ENCODE results near the gene ADH4. TPM values are rescaled to one million over a fixed set of nuclear protein-coding genes. Genes with fewer than 3 reads are reported as not detected.

The ADH4 gene
- total RNA-seq, 4 donors from 2014 or later, result 1.9 to 6.2 TPM; not detected in 2

GRCh38 chr4:99090481-99091215 lies 53.4 kb downstream of the ADH4 start:
- Histone ChIP-seq H3K4me3 (peak overlapping the region; percentile 52 to 88 (median 80)), H3K9me3 (no peaks in the 10 kb centered on the region), H3K36me3 (peaks cover 0 to 1% (median 0%) of the 10 kb centered on the region in 3 donors), H3K27ac (peak overlapping the region; percentile 78 to 98 (median 93)), H3K27me3 (no peaks in the 10 kb centered on the region), H3K4me1 (peaks cover 4 to 65% (median 18%) of the 10 kb centered on the region in 3 donors)
- no peak for DNase-seq
- 33 to 39% methylated on average over 2 of the region's 2 CpGs for WGBS, 2 donors
- intact Hi-C loops (cut with DNase I), result no loop called here
- TF ChIP-seq POLR2A (IDR thresholded peaks at IDR 0.05) (no peak), CTCF (IDR thresholded peaks at IDR 0.05) (no peak)

- Histone ChIP-seq H3K4me1 (peaks cover 4 to 81% (median 20%) of the 10 kb centered on the region in 3 donors), H3K27ac (peak within 1 kb of the TSS; percentile 90 to 98 (median 95)), H3K27me3 (no peaks in the 10 kb centered on the region), H3K36me3 (peaks cover 6 to 21% (median 9%) of the 10 kb centered on the region in 3 donors), H3K4me3 (peak within 1 kb of the TSS; percentile 52 to 88 (median 80)), H3K9me3 (no peaks in the 10 kb centered on the region)
- 0 to 2% methylated on average over 12 to 14 of the region's 53 CpGs for WGBS, 2 donors
- DNase-seq, result peak; percentile 60
- TF ChIP-seq CTCF (IDR thresholded peaks at IDR 0.05) (no peak), POLR2A (IDR thresholded peaks at IDR 0.05) (peak in 2 of 4 donors; percentile 90 to 94)
- intact Hi-C loops (cut with DNase I), result no loop called here
Measured at GRCh38 chr4:99088481-99089365, 55.4 kb downstream of the ADH4 start, which contains the start of gene ADH5. Gene ADH5 (minus strand): TSS chr4:99088788. CDS start chr4:99088700, 88 bp downstream.

- no peaks in the 10 kb centered on the region for H3K27me3 ChIP-seq
- H3K4me3 ChIP-seq, result peak overlapping the region; percentile 52 to 88 (median 80)
- intact Hi-C loops (cut with DNase I), result no loop called here
- H3K27ac ChIP-seq, result peak overlapping the region; percentile 90 to 98 (median 95)
- peaks cover 8 to 27% (median 9%) of the 10 kb centered on the region in 3 donors for H3K36me3 ChIP-seq
- DNase-seq, result no peak
- H3K9me3 ChIP-seq, result no peaks in the 10 kb centered on the region
- no peak for TF ChIP-seq POLR2A (IDR thresholded peaks at IDR 0.05)
- no peak for TF ChIP-seq CTCF (IDR thresholded peaks at IDR 0.05)
- WGBS, 2 donors, result 4 to 14% methylated on average over 11 to 15 of the region's 15 CpGs
- H3K4me1 ChIP-seq, result peaks cover 4 to 85% (median 22%) of the 10 kb centered on the region in 3 donors
Measured at GRCh38 chr4:99088023-99088449, 56.1 kb downstream of the ADH4 start.

GRCh38 chr4:99084595-99084994 lies 59.5 kb downstream of the ADH4 start:
- WGBS, 2 donors, result 85 to 94% methylated on average over 2 of the region's 2 CpGs
- Histone ChIP-seq H3K27ac (no peak overlapping the region), H3K36me3 (peaks cover 9 to 62% (median 33%) of the 10 kb centered on the region in 3 donors), H3K27me3 (no peaks in the 10 kb centered on the region), H3K4me3 (no peak overlapping the region), H3K9me3 (no peaks in the 10 kb centered on the region), H3K4me1 (peaks cover 0 to 67% (median 4%) of the 10 kb centered on the region in 3 donors)
- no peak for TF ChIP-seq POLR2A (IDR thresholded peaks at IDR 0.05)
- no peak for TF ChIP-seq CTCF (IDR thresholded peaks at IDR 0.05)
- DNase-seq, result no peak
- intact Hi-C loops (cut with DNase I), result no loop called here

Data from esophagus squamous epithelium (tissue), 5 donors.